Cortex of kidney (tissue), 1 donor: ENCODE measurements around the gene PDE9A.

Experiments
- DNase-seq: peaks from one replicate; lab custom pipeline; 2025; lab: John Stamatoyannopoulos, UW

Gene PDE9A

GRCh38 chr21:42739061-42739931 lies 85.9 kb downstream of the PDE9A start:
- no peak for DNase-seq

- DNase-seq = no peak
These were observed 87.0 kb downstream of the PDE9A start for GRCh38 chr21:42740405-42740909.

- DNase-seq = no peak
These were observed 87.6 kb downstream of the PDE9A start for GRCh38 chr21:42741066-42741465.

- no peak for DNase-seq
These were observed 91.4 kb downstream of the PDE9A start for GRCh38 chr21:42744520-42745445.

- DNase-seq = no peak
These were observed 92.3 kb downstream of the PDE9A start for GRCh38 chr21:42745511-42746239.

- DNase-seq = no peak
These were observed 92.8 kb downstream of the PDE9A start for GRCh38 chr21:42746240-42746592.

- DNase-seq = no peak
These were observed 93.3 kb downstream of the PDE9A start for GRCh38 chr21:42746593-42747275.

- DNase-seq = no peak
These were observed 93.9 kb downstream of the PDE9A start for GRCh38 chr21:42747276-42747701.

GRCh38 chr21:42747746-42748351 lies 94.4 kb downstream of the PDE9A start:
- no peak for DNase-seq

- no peak for DNase-seq
These were observed 95.3 kb downstream of the PDE9A start for GRCh38 chr21:42748620-42749176.

GRCh38 chr21:42750737-42751530 lies 97.5 kb downstream of the PDE9A start:
- no peak for DNase-seq

GRCh38 chr21:42751866-42752265 lies 98.4 kb downstream of the PDE9A start:
- DNase-seq = no peak

- no peak for DNase-seq
These were observed 100.4 kb downstream of the PDE9A start for GRCh38 chr21:42753804-42754203.

GRCh38 chr21:42754270-42754933 lies 101.0 kb downstream of the PDE9A start:
- no peak for DNase-seq

- no peak for DNase-seq
These were observed 101.7 kb downstream of the PDE9A start for GRCh38 chr21:42755031-42755665.

GRCh38 chr21:42755766-42756579 lies 102.6 kb downstream of the PDE9A start:
- DNase-seq = no peak

GRCh38 chr21:42756580-42757250 lies 103.3 kb downstream of the PDE9A start:
- DNase-seq = no peak
